IMR-90 (cell line): ENCODE measurements around the gene TBC1D22A. TPM values are rescaled to one million over a fixed set of nuclear protein-coding genes. Genes with fewer than 3 reads are reported as not detected.

Experiments used
- CHD1 ChIP-seq: IDR thresholded peaks from 2 replicates; pipeline ENCODE4 v1.6.1; 2012; ENCODE audit warnings: low read depth, low read length, improper control_type of control experiment
- MXI1 ChIP-seq: IDR thresholded peaks from 2 replicates; pipeline ENCODE4 v1.6.1; 2012; ENCODE audit warnings: low read depth, mild to moderate bottlenecking, low read length, moderate library complexity, borderline replicate concordance
- NFE2L2 ChIP-seq: fragments of 150-350 bp; IDR thresholded peaks from 2 replicates; pipeline ENCODE4 v1.6.1; 2016; ENCODE audit warnings: low read depth, mild to moderate bottlenecking, low read length
- POLR2A ChIP-seq: IDR thresholded peaks from 2 replicates; pipeline ENCODE4 v1.6.1; 2012; ENCODE audit warnings: mild to moderate bottlenecking, low read depth, low read length
- RAD21 ChIP-seq: IDR thresholded peaks from 2 replicates; pipeline ENCODE4 v1.6.1; 2012; ENCODE audit warnings: low read length, improper control_type of control experiment
- RCOR1 ChIP-seq: IDR thresholded peaks from 2 replicates; pipeline ENCODE4 v1.6.1; 2012; ENCODE audit warnings: mild to moderate bottlenecking, low read length, improper control_type of control experiment; ENCODE audit not compliant: insufficient replicate concordance
- polyA plus RNA-seq, 3 experiments: library from polyadenylated mRNA; depleted of rRNA; stranded (reverse); fragments of >200 nt; gene quantifications; 2 replicates each; pipeline ENCODE4 v1.2.3, GENCODE V29; 2012; ENCODE audit warnings: low replicate concordance in 1 of 3
- total RNA-seq: library from RNA; depleted of rRNA; stranded (reverse); fragments of >200 nt; gene quantifications from 2 replicates; pipeline ENCODE4 v1.2.3, GENCODE V29; 2012
- TF ChIP-seq, protein P1 (sequence below): fragments of 150-350 bp; IDR thresholded peaks from 2 replicates; pipeline ENCODE4 v1.6.1; 2016; ENCODE audit warnings: low read depth, mild to moderate bottlenecking, low read length, moderate library complexity, borderline replicate concordance

The TBC1D22A gene
- total and polyA plus RNA-seq, 2 of the 4 experiments (the other 2 are of a cell fraction) = 9.0 to 16.7 TPM

DNA sequence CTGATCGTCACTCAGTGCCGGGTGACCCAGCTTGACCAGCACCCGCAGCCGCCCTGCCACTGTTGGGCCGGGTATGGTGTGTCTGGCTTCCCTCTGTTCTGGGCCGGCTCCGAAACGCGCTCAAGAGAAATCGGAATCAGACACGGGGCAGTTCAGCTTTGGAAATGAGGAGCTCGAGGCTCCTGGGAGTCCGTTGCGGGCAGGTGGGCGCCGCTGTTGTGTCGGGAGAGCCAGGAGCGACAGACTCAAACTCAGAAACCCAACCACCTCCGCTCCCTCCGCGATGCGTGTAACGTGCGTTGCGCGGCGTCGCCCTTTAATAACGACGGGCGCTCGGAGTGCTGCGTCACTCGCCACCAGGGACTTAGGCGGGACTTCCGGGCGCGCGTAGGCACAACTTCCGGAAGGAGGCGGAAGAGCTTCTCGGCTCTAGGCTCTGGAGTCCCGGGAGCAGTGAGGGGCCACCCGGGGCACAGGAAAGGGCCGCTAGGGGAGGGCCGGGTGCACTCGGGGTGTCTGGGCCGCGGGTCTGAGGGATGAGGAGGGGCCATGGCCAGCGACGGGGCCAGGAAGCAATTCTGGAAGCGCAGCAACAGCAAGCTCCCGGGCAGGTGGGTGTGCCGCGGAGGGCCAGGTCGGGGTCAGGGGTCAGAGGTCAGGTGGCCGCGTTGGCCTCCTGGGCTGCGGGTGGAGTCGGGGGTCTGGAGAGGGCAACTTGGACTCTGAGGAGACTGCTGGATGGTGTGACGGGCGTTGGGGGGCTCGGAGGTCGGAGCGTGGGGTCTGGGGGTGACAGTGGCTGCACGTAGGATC lies at the start of gene TBC1D22A (continued):
- TF ChIP-seq, protein P1, sequence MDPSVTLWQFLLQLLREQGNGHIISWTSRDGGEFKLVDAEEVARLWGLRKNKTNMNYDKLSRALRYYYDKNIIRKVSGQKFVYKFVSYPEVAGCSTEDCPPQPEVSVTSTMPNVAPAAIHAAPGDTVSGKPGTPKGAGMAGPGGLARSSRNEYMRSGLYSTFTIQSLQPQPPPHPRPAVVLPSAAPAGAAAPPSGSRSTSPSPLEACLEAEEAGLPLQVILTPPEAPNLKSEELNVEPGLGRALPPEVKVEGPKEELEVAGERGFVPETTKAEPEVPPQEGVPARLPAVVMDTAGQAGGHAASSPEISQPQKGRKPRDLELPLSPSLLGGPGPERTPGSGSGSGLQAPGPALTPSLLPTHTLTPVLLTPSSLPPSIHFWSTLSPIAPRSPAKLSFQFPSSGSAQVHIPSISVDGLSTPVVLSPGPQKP = 0 out of 2 replicates have a peak, but pooled peaks have one; percentile 34
- TF ChIP-seq CHD1 (peak; percentile 89; the same call in 1 of the 2 replicates), RCOR1 (no peak), POLR2A (peak; percentile 99), RAD21 (0 out of 2 replicates have a peak, but pooled peaks have one; percentile 5), NFE2L2 (peak; percentile 69), MXI1 (peak; percentile 91; the same call in 1 of the 2 replicates)
